GM12801 (cell line): ENCODE data around the gene RORC.

Source experiments
- CTCF ChIP-seq: IDR thresholded peaks from one replicate; pipeline ENCODE4 v1.5.1; 2011; ENCODE audit warnings: control low read depth; ENCODE audit not compliant: insufficient read length; ENCODE audit errors: extremely low read depth

RORC gene

DNA sequence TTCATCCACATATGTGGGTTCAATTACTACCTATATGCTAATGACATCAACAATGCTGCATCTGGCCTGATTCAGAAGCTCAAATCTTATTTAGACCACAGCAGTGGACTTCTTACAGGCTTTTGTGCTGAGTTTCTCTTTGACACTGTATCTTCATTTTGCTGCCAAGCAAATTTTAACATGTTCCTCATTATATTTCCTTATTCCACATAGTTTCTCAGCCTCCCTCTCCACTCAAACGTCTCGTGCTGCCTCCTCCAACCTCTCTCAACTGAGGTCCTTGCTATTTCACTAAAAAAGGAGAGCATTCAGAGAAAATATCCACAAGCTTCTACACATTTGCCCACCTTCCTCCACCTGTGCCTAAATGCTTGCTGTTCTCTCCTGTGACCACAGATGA lies 47.8 kb downstream of the RORC start:
- TF ChIP-seq CTCF: no peak

GRCh38 chr1:151782741-151783140 lies 48.9 kb downstream of the RORC start:
- TF ChIP-seq CTCF: no peak

DNA sequence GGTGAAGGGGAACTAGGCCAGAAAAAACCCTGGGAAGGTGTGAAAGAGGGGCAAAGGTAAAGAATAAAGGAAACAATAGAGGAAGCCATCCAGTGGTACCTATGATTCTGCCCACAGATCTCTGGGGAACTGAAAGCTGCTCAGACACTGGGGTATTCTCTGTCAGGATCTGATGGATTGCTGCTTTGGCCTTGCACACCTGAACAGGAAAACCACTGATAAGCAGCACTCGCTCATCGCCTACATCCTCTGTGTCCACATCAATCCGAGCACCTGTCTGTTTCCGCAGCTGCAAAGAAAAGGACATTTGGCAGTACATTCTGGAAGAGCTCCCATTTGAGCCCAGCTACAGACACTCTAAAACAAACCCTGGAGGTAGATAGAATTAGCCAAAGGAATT lies 51.8 kb downstream of the RORC start:
- TF ChIP-seq CTCF: no peak

- TF ChIP-seq CTCF: no peak
Measured at GRCh38 chr1:151777317-151777716, 54.3 kb downstream of the RORC start.

GRCh38 chr1:151776665-151777062 lies 54.9 kb downstream of the RORC start:
- no peak for TF ChIP-seq CTCF

GRCh38 chr1:151775894-151776664 lies 55.5 kb downstream of the RORC start:
- TF ChIP-seq CTCF: no peak

DNA sequence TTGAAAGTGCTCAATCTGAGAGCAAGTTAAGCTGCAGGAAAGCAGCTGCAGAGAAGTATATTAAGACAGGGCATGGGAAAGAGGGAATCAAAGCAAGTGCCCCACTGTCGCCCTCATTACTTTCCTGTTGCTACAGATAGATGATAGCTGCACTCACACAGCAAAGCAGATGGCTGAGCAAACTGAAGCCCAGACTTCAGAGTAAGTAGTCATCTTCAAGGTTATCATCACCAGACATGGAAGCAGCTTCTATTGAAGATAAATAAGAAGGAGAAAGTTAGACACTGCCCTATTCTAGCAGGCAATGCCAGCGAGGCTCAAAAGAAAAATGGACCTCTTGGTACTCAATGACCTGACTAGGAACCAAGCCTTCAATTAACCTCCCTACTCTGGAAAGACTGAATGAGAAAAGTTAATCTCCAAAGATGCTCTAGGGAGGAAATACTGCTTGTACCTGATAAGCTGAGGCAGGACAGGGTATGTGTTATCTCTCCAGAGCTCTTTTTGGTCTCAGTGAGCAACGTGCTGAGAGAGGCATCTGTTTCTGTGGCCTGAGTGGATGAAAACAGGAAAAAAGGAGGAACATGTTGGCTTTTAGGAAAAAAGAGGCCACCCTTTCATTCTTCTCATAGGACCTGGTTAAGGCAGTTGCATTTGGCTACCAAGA lies 57.2 kb downstream of the RORC start:
- TF ChIP-seq CTCF: no peak
